WTC11 (cell line): ENCODE results near the gene L3MBTL1. TPM values are rescaled to one million over a fixed set of nuclear protein-coding genes. Genes with fewer than 3 reads are reported as not detected.

Experiments used
- ATAC-seq: fragments of 200-7000 bp; cut with Tn5 transposase; 2 replicates; pipeline ENCODE4 v1.10.0; 2021; ENCODE audit warnings: mild to moderate bottlenecking, moderate library complexity
- CTCF ChIA-PET: fragments of 300-600 bp; sonication (Branson Sonifier 250); formaldehyde crosslinking; loops from one replicate; lab custom pipeline; 2021; ENCODE audit warnings: antibody characterized with exemption; lab: Charles Lee
- POLR2A ChIA-PET: fragments of 350-600 bp; sonication (Branson Sonifier 250); formaldehyde crosslinking; loops from one replicate; lab custom pipeline; 2021; ENCODE audit warnings: antibody characterized with exemption; lab: Charles Lee
- DNase-seq: peaks from one replicate; pipeline ENCODE4 v3.0.0; 2021; ENCODE audit warnings: low spot score
- H3K27ac Mint-ChIP-seq: 2 replicates; pipeline ENCODE4 v1.8.0; 2021; ENCODE audit warnings: mixed read lengths
- H3K27me3 Mint-ChIP-seq: 2 replicates; pipeline ENCODE4 v1.8.0; 2021; ENCODE audit warnings: low read depth, mild to moderate bottlenecking, moderate library complexity, mixed read lengths
- H3K36me3 Mint-ChIP-seq: 2 replicates; pipeline ENCODE4 v1.8.0; 2021; ENCODE audit warnings: mixed read lengths
- H3K4me1 Mint-ChIP-seq: 2 replicates; pipeline ENCODE4 v1.8.0; 2022; ENCODE audit warnings: mixed read lengths
- H3K4me3 Mint-ChIP-seq: 2 replicates; pipeline ENCODE4 v1.8.0; 2021; ENCODE audit warnings: mild to moderate bottlenecking, moderate library complexity, mixed read lengths
- H3K9me3 Mint-ChIP-seq: 2 replicates; pipeline ENCODE4 v1.8.0; 2021; ENCODE audit warnings: mixed read lengths
- ELF4 ChIP-seq: sonication (generic); formaldehyde crosslinking; IDR thresholded peaks from 2 replicates; pipeline ENCODE4 v1.8.1; 2022; ENCODE audit warnings: low read depth, mild to moderate bottlenecking, moderate library complexity, missing genetic modification reagents
- GRHL2 ChIP-seq: fragments of 250-450 bp; sonication (Bioruptor Pico); IDR thresholded peaks from 2 replicates; pipeline ENCODE4 v1.8.0; 2022; ENCODE audit warnings: mild to moderate bottlenecking, moderate library complexity; ENCODE audit not compliant: insufficient replicate concordance, severe bottlenecking
- HMGA2 ChIP-seq: fragments of 250-450 bp; sonication (Bioruptor Pico); IDR thresholded peaks from 2 replicates; pipeline ENCODE4 v1.4.0; 2021; ENCODE audit warnings: mild to moderate bottlenecking, moderate library complexity
- JUN ChIP-seq: sonication (generic); formaldehyde crosslinking; IDR thresholded peaks from 2 replicates; pipeline ENCODE4 v1.8.0; 2023; ENCODE audit warnings: mild to moderate bottlenecking, missing genetic modification reagents
- MAX ChIP-seq: sonication (generic); formaldehyde crosslinking; IDR thresholded peaks from 2 replicates; pipeline ENCODE4 v1.8.0; 2022; ENCODE audit warnings: mild to moderate bottlenecking, missing genetic modification reagents
- NFE2L1 ChIP-seq: sonication (generic); formaldehyde crosslinking; IDR thresholded peaks from 2 replicates; pipeline ENCODE4 v1.8.1; 2023; ENCODE audit warnings: missing genetic modification reagents
- NR1H2 ChIP-seq: sonication (generic); formaldehyde crosslinking; IDR thresholded peaks from 2 replicates; pipeline ENCODE4 v1.9.0; 2021; ENCODE audit warnings: mild to moderate bottlenecking, moderate library complexity, missing genetic modification reagents
- TEAD1 ChIP-seq: sonication (generic); formaldehyde crosslinking; IDR thresholded peaks from 2 replicates; pipeline ENCODE4 v1.8.0; 2022; ENCODE audit warnings: mild to moderate bottlenecking, missing genetic modification reagents
- ZNF121 ChIP-seq: sonication (generic); formaldehyde crosslinking; IDR thresholded peaks from 2 replicates; pipeline ENCODE4 v1.8.0; 2023; ENCODE audit warnings: missing genetic modification reagents
- ZNF138 ChIP-seq: sonication (generic); formaldehyde crosslinking; conservative IDR thresholded peaks from 2 replicates; pipeline ENCODE4 v1.8.1; 2022; ENCODE audit warnings: mild to moderate bottlenecking, moderate library complexity, missing genetic modification reagents
- ZNF281 ChIP-seq: sonication (generic); formaldehyde crosslinking; IDR thresholded peaks from 2 replicates; pipeline ENCODE4 v1.8.0; 2023; ENCODE audit warnings: mild to moderate bottlenecking, missing genetic modification reagents
- ZNF423 ChIP-seq: fragments of 250-450 bp; sonication (Bioruptor Pico); IDR thresholded peaks from 2 replicates; pipeline ENCODE4 v2.1.2; 2022; ENCODE audit warnings: mild to moderate bottlenecking, moderate library complexity
- total RNA-seq: library from RNA; stranded (reverse); gene quantifications from 3 replicates; pipeline ENCODE4 v1.2.3, GENCODE V29; 2021
- TF ChIP-seq, protein P1 (sequence below): sonication (generic); formaldehyde crosslinking; IDR thresholded peaks from 2 replicates; pipeline ENCODE4 v1.8.0; 2022; ENCODE audit warnings: mild to moderate bottlenecking, missing genetic modification reagents
- TF ChIP-seq, protein P2 (sequence below): fragments of 250-450 bp; sonication (Bioruptor Pico); IDR thresholded peaks from 2 replicates; pipeline ENCODE4 v2.1.2; 2022; ENCODE audit warnings: mild to moderate bottlenecking, moderate library complexity

The L3MBTL1 gene
- total RNA-seq, 1 experiment from 2014 or later: 28.3 TPM

DNA sequence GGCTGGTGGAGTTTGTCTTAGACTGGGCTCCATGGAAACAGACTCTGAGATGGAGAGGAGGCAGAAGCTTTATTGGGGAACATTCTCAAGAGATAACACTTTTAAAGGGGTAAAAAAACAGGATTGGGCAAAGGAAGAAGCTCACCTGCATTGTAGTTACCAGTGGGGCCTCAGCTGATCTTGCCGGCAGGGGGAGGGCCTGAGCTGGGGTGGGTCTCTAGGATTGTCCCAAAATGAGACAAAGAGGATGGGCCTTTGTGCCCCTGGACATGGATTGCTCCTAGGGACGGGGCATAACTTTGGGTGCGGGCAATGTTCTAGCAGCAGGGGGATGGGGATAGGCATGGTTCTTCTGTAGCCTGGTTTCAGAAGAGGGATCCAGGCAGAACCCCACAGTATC lies 63.8 kb downstream of the L3MBTL1 start:
- H3K36me3 Mint-ChIP-seq: no peaks in the 10 kb centered on the region
- no peak overlapping the region for H3K4me3 Mint-ChIP-seq

DNA sequence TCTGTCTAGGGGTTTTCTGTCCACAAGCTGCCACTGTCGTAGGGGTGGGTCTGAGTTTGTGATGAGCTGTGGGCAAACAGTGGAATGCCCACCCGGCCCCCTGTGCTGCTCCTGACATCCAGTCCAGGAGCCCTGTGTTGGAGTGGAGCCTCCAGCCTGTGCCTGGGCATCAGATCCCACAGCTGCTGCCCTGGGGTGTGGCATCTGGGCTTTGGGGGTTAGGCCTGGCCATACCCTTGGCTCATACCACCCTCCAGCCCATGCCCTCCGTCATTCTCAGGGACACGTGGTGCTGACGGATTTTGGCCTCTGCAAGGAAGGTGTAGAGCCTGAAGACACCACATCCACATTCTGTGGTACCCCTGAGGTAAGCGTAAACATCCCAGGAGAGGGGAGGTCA lies 64.3 kb downstream of the L3MBTL1 start:
- Mint-ChIP-seq H3K4me1 (peaks cover 4% of the 10 kb centered on the region), H3K9me3 (no peaks in the 10 kb centered on the region), H3K4me3 (no peak overlapping the region), H3K27ac (no peak overlapping the region), H3K36me3 (no peaks in the 10 kb centered on the region), H3K27me3 (no peaks in the 10 kb centered on the region)
- TF ChIP-seq ZNF138 (CRISPR knock-in tag): no peak
- no peak for TF ChIP-seq MAX (CRISPR knock-in tag)
- ATAC-seq (no peak), DNase-seq (no peak)
- ChIA-PET POLR2A (interaction anchor here (0.6 kb wide), 1 partner anchor 75 kb away, joined by 3 read pairs; no protein-coding TSS in a partner anchor), CTCF (interaction anchor here (0.8 to 1.0 kb wide), 4 partner anchors 13 to 123 kb away, joined by 3 read pairs; no protein-coding TSS in a partner anchor)

More for the DNA sequence above, 63.8 kb downstream of the L3MBTL1 start:
- DNase-seq: no peak
- H3K9me3 Mint-ChIP-seq: no peaks in the 10 kb centered on the region
- TF ChIP-seq TEAD1 (CRISPR knock-in tag) (no peak), JUN (CRISPR knock-in tag) (no peak)
- TF ChIP-seq, all 79 proteins: peak for 0
- ChIA-PET POLR2A (no interaction called here), CTCF (interaction anchor here (0.8 to 1.0 kb wide), 4 partner anchors 13 to 123 kb away, joined by 3 read pairs; no protein-coding TSS in a partner anchor)
- no peak overlapping the region for H3K27ac Mint-ChIP-seq
- H3K4me1 Mint-ChIP-seq: peaks cover 4% of the 10 kb centered on the region
- ATAC-seq: no peak
- H3K27me3 Mint-ChIP-seq: no peaks in the 10 kb centered on the region

DNA sequence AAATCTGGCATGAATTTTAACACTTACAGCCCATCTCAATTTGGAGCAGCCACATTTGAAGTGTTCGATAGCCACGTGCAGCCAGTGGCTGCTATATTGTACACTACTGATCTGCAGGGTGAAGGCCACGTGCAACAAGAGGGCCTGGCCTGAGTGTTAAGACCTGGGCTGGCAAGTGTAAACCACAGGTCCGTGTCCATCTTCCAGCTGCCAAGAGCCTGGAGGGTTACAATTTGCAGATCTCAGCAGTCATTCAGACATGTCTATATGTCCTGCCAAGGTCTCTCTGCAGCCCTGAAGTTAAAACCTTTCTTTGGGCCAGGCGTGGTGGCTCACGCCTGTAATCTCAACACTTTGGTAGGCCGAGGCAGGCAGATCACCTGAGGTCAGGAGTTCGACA lies 65.4 kb downstream of the L3MBTL1 start:
- POLR2A ChIA-PET: no interaction called here
- Mint-ChIP-seq H3K4me1 (peaks cover 4% of the 10 kb centered on the region), H3K36me3 (no peaks in the 10 kb centered on the region), H3K27me3 (no peaks in the 10 kb centered on the region), H3K27ac (no peak overlapping the region), H3K9me3 (no peaks in the 10 kb centered on the region), H3K4me3 (no peak overlapping the region)
- no peak for DNase-seq
- CTCF ChIA-PET: interaction anchor here (0.6 to 1.2 kb wide), 3 partner anchors 34 to 375 kb away, joined by 3 to 4 read pairs (median 3); no protein-coding TSS in a partner anchor
- ATAC-seq: no peak
- no peak for TF ChIP-seq ZNF281 (CRISPR knock-in tag)

- no peaks in the 10 kb centered on the region for H3K27me3 Mint-ChIP-seq
- no peaks in the 10 kb centered on the region for H3K36me3 Mint-ChIP-seq
- ATAC-seq: no peak
- POLR2A ChIA-PET: no interaction called here
- DNase-seq: no peak
- no peak overlapping the region; the same call in 1 of the 2 replicates for H3K27ac Mint-ChIP-seq
- CTCF ChIA-PET: interaction anchor here (1.3 to 1.8 kb wide), 2 partner anchors 38 to 116 kb away, joined by 4 to 7 read pairs; no protein-coding TSS in a partner anchor
- H3K4me1 Mint-ChIP-seq: no peaks in the 10 kb centered on the region
- no peak for TF ChIP-seq HMGA2 (CRISPR knock-in tag)
- TF ChIP-seq ZNF423 (CRISPR knock-in tag): no peak
- no peak for TF ChIP-seq ELF4 (CRISPR knock-in tag)
- no peak for TF ChIP-seq NFE2L1
- no peak for TF ChIP-seq NR1H2 (CRISPR knock-in tag)
- TF ChIP-seq, protein P1, sequence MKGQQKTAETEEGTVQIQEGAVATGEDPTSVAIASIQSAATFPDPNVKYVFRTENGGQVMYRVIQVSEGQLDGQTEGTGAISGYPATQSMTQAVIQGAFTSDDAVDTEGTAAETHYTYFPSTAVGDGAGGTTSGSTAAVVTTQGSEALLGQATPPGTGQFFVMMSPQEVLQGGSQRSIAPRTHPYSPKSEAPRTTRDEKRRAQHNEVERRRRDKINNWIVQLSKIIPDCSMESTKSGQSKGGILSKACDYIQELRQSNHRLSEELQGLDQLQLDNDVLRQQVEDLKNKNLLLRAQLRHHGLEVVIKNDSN (CRISPR knock-in tag): no peak
- TF ChIP-seq GRHL2 (CRISPR knock-in tag): no peak
- TF ChIP-seq JUN (CRISPR knock-in tag): no peak
- TF ChIP-seq, protein P2, sequence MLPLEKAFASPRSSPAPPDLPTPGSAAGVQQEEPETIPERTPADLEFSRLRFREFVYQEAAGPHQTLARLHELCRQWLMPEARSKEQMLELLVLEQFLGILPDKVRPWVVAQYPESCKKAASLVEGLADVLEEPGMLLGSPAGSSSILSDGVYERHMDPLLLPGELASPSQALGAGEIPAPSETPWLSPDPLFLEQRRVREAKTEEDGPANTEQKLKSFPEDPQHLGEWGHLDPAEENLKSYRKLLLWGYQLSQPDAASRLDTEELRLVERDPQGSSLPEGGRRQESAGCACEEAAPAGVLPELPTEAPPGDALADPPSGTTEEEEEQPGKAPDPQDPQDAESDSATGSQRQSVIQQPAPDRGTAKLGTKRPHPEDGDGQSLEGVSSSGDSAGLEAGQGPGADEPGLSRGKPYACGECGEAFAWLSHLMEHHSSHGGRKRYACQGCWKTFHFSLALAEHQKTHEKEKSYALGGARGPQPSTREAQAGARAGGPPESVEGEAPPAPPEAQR: no peak
- no peak for TF ChIP-seq ZNF121 (CRISPR knock-in tag)
- no peak overlapping the region for H3K4me3 Mint-ChIP-seq
- no peaks in the 10 kb centered on the region for H3K9me3 Mint-ChIP-seq
Measured at GRCh38 chr20:43576108-43576507, 68.6 kb downstream of the L3MBTL1 start.
